Endothelial cell of umbilical vein (primary cell): ENCODE measurements around the gene RPL5. TPM values are rescaled to one million over a fixed set of nuclear protein-coding genes. Genes with fewer than 3 reads are reported as not detected.

Experiments
- BruUV-seq: library from RNA; stranded (reverse); fragments of 400-500 nt; replicated peaks from 2 replicates; lab custom pipeline; 2021; lab: Mats Ljungman, UMichigan
- CTCF ChIA-PET: fragments of 300-600, 350-600 bp; sonication (Branson Sonifier 250); formaldehyde crosslinking; loops from one replicate; lab custom pipeline; 2021; ENCODE audit warnings: antibody characterized with exemption, inconsistent platforms; lab: Charles Lee
- POLR2A ChIA-PET: fragments of 300-600, 350-600 bp; sonication (Branson Sonifier 250); formaldehyde crosslinking; loops from one replicate; lab custom pipeline; 2021; ENCODE audit warnings: antibody characterized with exemption, inconsistent platforms; lab: Charles Lee
- DNase-seq: peaks from one replicate; pipeline ENCODE4 v3.0.0-alpha.2; 2011; ENCODE audit warnings: low read depth, low spot score
- FAIRE-seq: peaks from 2 replicates; lab custom pipeline; 2011; peaks lifted over from hg19 to GRCh38; lab: Jason Lieb, UNC
- H2AFZ ChIP-seq: 2 replicates; pipeline ENCODE4 v1.6.0; 2012; ENCODE audit warnings: low read depth, low read length, control low read depth, inconsistent platforms
- H3K27ac ChIP-seq: 2 replicates; pipeline ENCODE4 v1.5.1; 2011; ENCODE audit warnings: low read depth, mild to moderate bottlenecking, control low read depth, low read length, moderate library complexity; ENCODE audit not compliant: insufficient read depth
- H3K27me3 ChIP-seq, 2 experiments: 2 replicates each; pipeline versions ENCODE4 v1.6.0 to v1.6.1; 2011; ENCODE audit warnings: low read length in 2 of 2, mixed read lengths in 1 of 2; ENCODE audit not compliant: control insufficient read depth in 2 of 2, insufficient read depth in 2 of 2
- H3K36me3 ChIP-seq, 2 experiments: 2 replicates in 1 of 2; 3 replicates in 1 of 2; pipeline ENCODE4 v1.5.1; 2011; ENCODE audit warnings: low read length in 2 of 2, mild to moderate bottlenecking in 1 of 2, moderate library complexity in 1 of 2; ENCODE audit not compliant: control insufficient read depth in 2 of 2, insufficient read depth in 2 of 2; ENCODE audit errors: extremely low read depth in 1 of 2
- H3K4me1 ChIP-seq: 3 replicates; pipeline ENCODE4 v1.5.1; 2011; ENCODE audit warnings: mild to moderate bottlenecking, low read length; ENCODE audit not compliant: control insufficient read depth, insufficient read depth; ENCODE audit errors: extremely low read depth
- H3K4me2 ChIP-seq: 2 replicates; pipeline ENCODE4 v1.6.1; 2011; ENCODE audit warnings: low read length, control low read depth, mixed read lengths; ENCODE audit not compliant: insufficient read depth
- H3K4me3 ChIP-seq, 3 experiments: fragments of 200-600 bp in 1 of 3; sonication (generic), shearing (Covaris generic) in 1 of 3; replicated peaks in 1 of 3; 2 replicates each; pipeline ENCODE4 v1.5.1; 2011 to 2016; ENCODE audit warnings: control low read depth in 3 of 3, low read length in 3 of 3, mild to moderate bottlenecking in 2 of 3, inconsistent platforms in 1 of 3, low read depth in 1 of 3, moderate library complexity in 1 of 3; ENCODE audit not compliant: insufficient read depth in 1 of 3
- H3K79me2 ChIP-seq: 2 replicates; pipeline ENCODE4 v1.6.0; 2012; ENCODE audit warnings: low read length, inconsistent platforms; ENCODE audit not compliant: control insufficient read depth, insufficient read depth
- H3K9ac ChIP-seq: replicated peaks from 2 replicates; pipeline ENCODE3; 2011; ENCODE audit warnings: low read length, control low read depth; ENCODE audit not compliant: insufficient read depth; ENCODE audit errors: extremely low read depth
- H3K9me1 ChIP-seq: replicated peaks from 3 replicates; pipeline ENCODE4 v1.6.0; 2011; ENCODE audit warnings: mild to moderate bottlenecking, low read length; ENCODE audit not compliant: control insufficient read depth, insufficient read depth; ENCODE audit errors: extremely low read depth
- H3K9me3 ChIP-seq: replicated peaks from 2 replicates; pipeline ENCODE4 v1.5.1; 2012; ENCODE audit warnings: low read length, inconsistent platforms; ENCODE audit not compliant: control insufficient read depth, insufficient read depth
- H4K20me1 ChIP-seq: replicated peaks from 2 replicates; pipeline ENCODE3; 2011; ENCODE audit warnings: mild to moderate bottlenecking, low read length; ENCODE audit not compliant: control insufficient read depth, insufficient read depth; ENCODE audit errors: extremely low read depth
- EZH2 ChIP-seq: IDR thresholded peaks from 2 replicates; pipeline ENCODE4 v1.6.1; 2012; ENCODE audit warnings: borderline replicate concordance, low read depth, mild to moderate bottlenecking, moderate library complexity, low read length, inconsistent platforms; ENCODE audit not compliant: severe bottlenecking
- FOS ChIP-seq: IDR thresholded peaks from 2 replicates; pipeline ENCODE4 v1.6.1; 2011; ENCODE audit warnings: mild to moderate bottlenecking, low read length, moderate library complexity, borderline replicate concordance; ENCODE audit not compliant: insufficient read depth
- GATA2 ChIP-seq: IDR thresholded peaks from 2 replicates; pipeline ENCODE4 v1.7.0; 2011; ENCODE audit warnings: low read depth, mild to moderate bottlenecking, moderate library complexity, mixed read lengths, low read length; ENCODE audit not compliant: insufficient read length, insufficient read depth
- JUN ChIP-seq: IDR thresholded peaks from 2 replicates; pipeline ENCODE4 v1.6.1; 2011; ENCODE audit warnings: borderline replicate concordance, low read depth; ENCODE audit not compliant: insufficient read length, insufficient read depth
- MYC ChIP-seq: IDR thresholded peaks from one replicate; pipeline ENCODE4 v1.6.1; 2011; ENCODE audit warnings: mild to moderate bottlenecking, low read depth, low read length
- POLR2A ChIP-seq: IDR thresholded peaks from 2 replicates; pipeline ENCODE4 v1.6.1; 2012; ENCODE audit warnings: low read depth, mild to moderate bottlenecking, control low read depth, low read length
- POLR2AphosphoS5 ChIP-seq: IDR thresholded peaks from 2 replicates; pipeline ENCODE4 v1.6.1; 2012; ENCODE audit warnings: low read depth, mild to moderate bottlenecking, control low read depth, low read length, moderate library complexity; ENCODE audit not compliant: insufficient read depth
- dilution Hi-C: fragments of 300-500 bp; cut with MboI; formaldehyde crosslinking; loops from one replicate; pipeline ENCODE4 v1.15.0; 2019; ENCODE audit warnings: low sequenced_read_pairs; ENCODE audit not compliant: extremely low pct_ligation_motif_present
- intact Hi-C: fragments of 100-400 bp; cut with micrococcal nuclease; formaldehyde crosslinking; loops from one replicate; pipeline ENCODE4 v1.10.0; 2022
- polyA plus RNA-seq, 4 experiments: library from polyadenylated mRNA; depleted of rRNA in 3 of 4; stranded (reverse) in 3 of 4; unstranded in 1 of 4; fragments of >200 nt; gene quantifications; 2 replicates each; pipeline versions ENCODE4 v1.2.1 to v1.2.3, GENCODE V29; 2011 to 2012; ENCODE audit warnings: missing spikeins in 1 of 4
- total RNA-seq: library from RNA; stranded (reverse); gene quantifications from 2 replicates; pipeline ENCODE4 v1.2.3, GENCODE V29; 2021
- TF ChIP-seq, protein P1 (sequence below): IDR thresholded peaks from 2 replicates; pipeline ENCODE4 v1.6.1; 2011; ENCODE audit not compliant: insufficient read depth, insufficient read length
- TF ChIP-seq, protein P2 (sequence below), 2 donors: IDR thresholded peaks; 1 replicate in 1 of 2; 2 replicates in 1 of 2; pipeline ENCODE4 v1.5.1; 2011; ENCODE audit warnings: low read length in 2 of 2, mild to moderate bottlenecking in 2 of 2, moderate library complexity in 2 of 2, control low read depth in 1 of 2, inconsistent platforms in 1 of 2, low read depth in 1 of 2; ENCODE audit not compliant: insufficient read depth in 1 of 2; ENCODE audit errors: extremely low read depth in 1 of 2

The RPL5 gene
- total and polyA plus RNA-seq, 2 donors (not counting 3 experiments of a cell fraction or from before 2014, with no cell fraction given), result 1,109 to 1,237 TPM

DNA sequence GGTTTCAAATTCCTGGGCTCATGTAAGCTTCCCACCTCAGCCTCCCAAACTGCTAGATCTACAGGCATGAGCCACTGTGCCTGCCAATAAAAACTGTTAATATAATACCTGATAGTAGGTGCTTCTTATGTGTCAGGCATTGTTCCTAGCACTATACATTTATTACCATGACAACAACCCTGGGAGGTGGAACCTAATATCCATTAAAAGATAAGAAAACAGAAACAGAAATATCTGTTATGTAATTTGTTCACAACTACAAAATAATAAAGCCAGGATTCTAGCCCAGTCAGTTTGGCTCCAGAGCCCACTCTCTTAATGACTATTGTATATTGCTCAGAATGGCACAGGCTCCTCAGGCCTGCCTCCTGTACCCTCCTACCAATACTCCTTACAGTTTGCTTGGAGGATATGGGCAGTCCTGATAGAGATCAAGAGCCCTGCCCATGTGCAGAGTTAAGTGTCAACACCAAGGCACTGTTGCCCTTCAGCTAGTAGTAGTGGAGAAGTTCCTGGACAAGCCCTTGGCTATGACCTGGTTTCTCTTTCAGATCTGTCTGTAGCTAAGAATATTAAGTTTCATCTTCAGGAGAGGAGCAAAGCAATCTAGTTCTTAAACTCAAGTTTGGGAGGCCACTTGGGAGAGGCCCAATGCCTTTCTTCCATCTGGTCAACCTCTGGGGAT is 22.4 kb downstream of the RPL5 start:
- peaks cover 2 to 6% of the 10 kb centered on the region in 2 experiments for H3K27me3 ChIP-seq
- no peak for DNase-seq
- BruUV-seq, result no TSS peak
- H2AFZ ChIP-seq, result no peak overlapping the region
- CTCF ChIA-PET, result interaction anchor here (1.7 to 11.4 kb wide), 2 partner anchors 23 to 139 kb away, joined by 4 to 257 read pairs; partner anchors contain the start of gene RPL5
- no peaks in the 10 kb centered on the region for H3K79me2 ChIP-seq
- no peak for FAIRE-seq
- no peaks in the 10 kb centered on the region for H3K4me1 ChIP-seq
- H3K9me3 ChIP-seq, result no peaks in the 10 kb centered on the region
- H4K20me1 ChIP-seq, result no peaks in the 10 kb centered on the region
- no peak overlapping the region for H3K4me3 ChIP-seq
- dilution Hi-C loops (no loop called here), intact Hi-C loops (no loop called here)
- no peaks in the 10 kb centered on the region for H3K9me1 ChIP-seq
- H3K4me2 ChIP-seq, result no peak overlapping the region
- H3K36me3 ChIP-seq, result no peaks in the 10 kb centered on the region
- H3K27ac ChIP-seq, result no peak overlapping the region
- TF ChIP-seq POLR2A (no peak), GATA2 (no peak), EZH2 (no peak), MYC (no peak), POLR2AphosphoS5 (no peak), FOS (no peak), JUN (no peak)
- TF ChIP-seq, protein P1, sequence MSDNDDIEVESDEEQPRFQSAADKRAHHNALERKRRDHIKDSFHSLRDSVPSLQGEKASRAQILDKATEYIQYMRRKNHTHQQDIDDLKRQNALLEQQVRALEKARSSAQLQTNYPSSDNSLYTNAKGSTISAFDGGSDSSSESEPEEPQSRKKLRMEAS, result no peak
- TF ChIP-seq, protein P2, sequence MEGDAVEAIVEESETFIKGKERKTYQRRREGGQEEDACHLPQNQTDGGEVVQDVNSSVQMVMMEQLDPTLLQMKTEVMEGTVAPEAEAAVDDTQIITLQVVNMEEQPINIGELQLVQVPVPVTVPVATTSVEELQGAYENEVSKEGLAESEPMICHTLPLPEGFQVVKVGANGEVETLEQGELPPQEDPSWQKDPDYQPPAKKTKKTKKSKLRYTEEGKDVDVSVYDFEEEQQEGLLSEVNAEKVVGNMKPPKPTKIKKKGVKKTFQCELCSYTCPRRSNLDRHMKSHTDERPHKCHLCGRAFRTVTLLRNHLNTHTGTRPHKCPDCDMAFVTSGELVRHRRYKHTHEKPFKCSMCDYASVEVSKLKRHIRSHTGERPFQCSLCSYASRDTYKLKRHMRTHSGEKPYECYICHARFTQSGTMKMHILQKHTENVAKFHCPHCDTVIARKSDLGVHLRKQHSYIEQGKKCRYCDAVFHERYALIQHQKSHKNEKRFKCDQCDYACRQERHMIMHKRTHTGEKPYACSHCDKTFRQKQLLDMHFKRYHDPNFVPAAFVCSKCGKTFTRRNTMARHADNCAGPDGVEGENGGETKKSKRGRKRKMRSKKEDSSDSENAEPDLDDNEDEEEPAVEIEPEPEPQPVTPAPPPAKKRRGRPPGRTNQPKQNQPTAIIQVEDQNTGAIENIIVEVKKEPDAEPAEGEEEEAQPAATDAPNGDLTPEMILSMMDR (IDR thresholded peaks at IDR 0.05; ENCODE audit: extremely low read depth in 1 of 2, insufficient read depth in 1 of 2, low read depth in 1 of 2, low read length in 2 of 2), result no peak
- no peak overlapping the region for H3K9ac ChIP-seq
- POLR2A ChIA-PET, result no interaction called here
